Measurements from ENCODE around the gene PHAF1.

The PHAF1 gene

GRCh38 chr16:67183627-67184452 is 74.1 kb downstream of the PHAF1 start, which contains the start of gene MATCAP1:
Gene MATCAP1, minus strand, starts transcription at chr16:67183963. Its CDS starts 3,353 bp downstream, at chr16:67180610.
- DNase-seq: peak; percentile 85

GRCh38 chr16:67184453-67184994 is 74.8 kb downstream of the PHAF1 start:
- DNase-seq: peak; percentile 24

- peak; percentile 85 for DNase-seq
Observed at GRCh38 chr16:67184995-67185650, 75.4 kb downstream of the PHAF1 start.

GRCh38 chr16:67185651-67186134 is 76.0 kb downstream of the PHAF1 start:
- DNase-seq: no peak

GRCh38 chr16:67186550-67186950 is 76.8 kb downstream of the PHAF1 start:
- no peak for DNase-seq

- no peak for DNase-seq
Observed at GRCh38 chr16:67187175-67187890, 77.6 kb downstream of the PHAF1 start.

GRCh38 chr16:67188323-67188722 is 78.6 kb downstream of the PHAF1 start:
- no peak for DNase-seq

- no peak for DNase-seq
Observed at GRCh38 chr16:67188798-67189197, 79.1 kb downstream of the PHAF1 start.

GRCh38 chr16:67190041-67190440 is 80.3 kb downstream of the PHAF1 start, which contains the start of gene EXOC3L1:
Gene EXOC3L1, minus strand, starts transcription at chr16:67190136. Its CDS starts 460 bp downstream, at chr16:67189676.
- DNase-seq: no peak

- DNase-seq: no peak
Observed at GRCh38 chr16:67190448-67191399, 81.0 kb downstream of the PHAF1 start.

- no peak for DNase-seq
Observed at GRCh38 chr16:67191411-67191994, 81.8 kb downstream of the PHAF1 start.

- DNase-seq: peak; percentile 78
Observed at GRCh38 chr16:67191995-67192681, 82.4 kb downstream of the PHAF1 start, which contains the start of gene E2F4. Gene E2F4, plus strand, starts transcription at chr16:67192155. Its CDS starts 73 bp downstream, at chr16:67192228.

GRCh38 chr16:67192781-67193361 is 83.1 kb downstream of the PHAF1 start:
- no peak for DNase-seq

- DNase-seq: no peak
Observed at GRCh38 chr16:67193536-67193935, 83.8 kb downstream of the PHAF1 start.

GRCh38 chr16:67194260-67194659 is 84.5 kb downstream of the PHAF1 start:
- no peak for DNase-seq

GRCh38 chr16:67195676-67196075 is 85.9 kb downstream of the PHAF1 start:
- no peak for DNase-seq

GRCh38 chr16:67196881-67197280 is 87.1 kb downstream of the PHAF1 start:
- no peak for DNase-seq

GRCh38 chr16:67197704-67198103 is 88.0 kb downstream of the PHAF1 start:
- DNase-seq: no peak

Measured in T-helper 9 cell (primary cell).